ENCODE data around the gene COA8.

COA8 gene

GRCh38 chr14:103549361-103550311 is 13.1 kb upstream of the COA8 start:
- DNase-seq (ENCODE audit: low read depth) = no peak

- no peak for DNase-seq (ENCODE audit: low read depth)
These were observed 12.1 kb upstream of the COA8 start for GRCh38 chr14:103550451-103551337.

- DNase-seq (ENCODE audit: low read depth) = no peak
These were observed 11.4 kb upstream of the COA8 start for GRCh38 chr14:103551338-103551762.

GRCh38 chr14:103552011-103552845 is 10.5 kb upstream of the COA8 start:
- DNase-seq (ENCODE audit: low read depth) = no peak

- no peak for DNase-seq (ENCODE audit: low read depth)
These were observed 9.9 kb upstream of the COA8 start for GRCh38 chr14:103552846-103553210.

GRCh38 chr14:103555559-103556337 is 7.0 kb upstream of the COA8 start:
- no peak for DNase-seq (ENCODE audit: low read depth)

GRCh38 chr14:103556946-103557758 is 5.6 kb upstream of the COA8 start:
- no peak for DNase-seq (ENCODE audit: low read depth)

GRCh38 chr14:103558071-103558882 is 4.5 kb upstream of the COA8 start:
- no peak for DNase-seq (ENCODE audit: low read depth)

GRCh38 chr14:103559766-103560165 is 3.0 kb upstream of the COA8 start:
- no peak for DNase-seq (ENCODE audit: low read depth)

- no peak for DNase-seq (ENCODE audit: low read depth)
These were observed 2.1 kb upstream of the COA8 start for GRCh38 chr14:103560691-103561090.

- DNase-seq (ENCODE audit: low read depth) = no peak
These were observed 1.2 kb upstream of the COA8 start for GRCh38 chr14:103561381-103562178.

- DNase-seq (ENCODE audit: low read depth) = peak; percentile 5
These were observed 656 bp upstream of the COA8 start for GRCh38 chr14:103562179-103562428.

- no peak for DNase-seq (ENCODE audit: low read depth)
These were observed 463 bp downstream of the COA8 start for GRCh38 chr14:103563226-103563620.

GRCh38 chr14:103563844-103564505 is 1.2 kb downstream of the COA8 start:
- DNase-seq (ENCODE audit: low read depth) = no peak

- no peak for DNase-seq (ENCODE audit: low read depth)
These were observed 6.2 kb downstream of the COA8 start for GRCh38 chr14:103568952-103569351.

- DNase-seq (ENCODE audit: low read depth) = no peak
These were observed 6.6 kb downstream of the COA8 start for GRCh38 chr14:103569408-103569807.

GRCh38 chr14:103574104-103574503 is 11.3 kb downstream of the COA8 start:
- DNase-seq (ENCODE audit: low read depth) = no peak

GRCh38 chr14:103574707-103575285 is 12.0 kb downstream of the COA8 start:
- no peak for DNase-seq (ENCODE audit: low read depth)
